OCI-LY3 (cell line): ENCODE measurements around the gene ENHO.

ENCODE experiments used
- H2AFZ ChIP-seq: fragments of 200-600, 300-600 bp; shearing (Covaris generic); 2 replicates; pipeline ENCODE4 v1.6.0; 2014; ENCODE audit warnings: antibody characterized with exemption, low read depth, low read length
- H3K27ac ChIP-seq: fragments of 200-600, 300-600 bp; sonication (generic); 2 replicates; pipeline ENCODE4 v1.5.1; 2014; ENCODE audit warnings: mild to moderate bottlenecking, low read length, moderate library complexity, mixed read lengths
- H3K27me3 ChIP-seq: fragments of 200-600, 300-600 bp; sonication (generic); 2 replicates; pipeline ENCODE4 v1.6.1; 2014; ENCODE audit warnings: low read depth, low read length, mixed read lengths
- H3K36me3 ChIP-seq: fragments of 200-600, 300-600 bp; sonication (generic); replicated peaks from 2 replicates; pipeline ENCODE3; 2014; ENCODE audit warnings: low read depth, low read length, mixed read lengths
- H3K4me1 ChIP-seq: fragments of 300-600, 200-600 bp; sonication (generic); 2 replicates; pipeline ENCODE4 v1.6.1; 2014; ENCODE audit warnings: low read length, mixed read lengths
- H3K4me2 ChIP-seq: fragments of 200-600, 300-600 bp; sonication (generic); 2 replicates; pipeline ENCODE4 v1.6.1; 2014; ENCODE audit warnings: low read length, mixed read lengths
- H3K4me3 ChIP-seq: fragments of 300-600, 200-600 bp; sonication (generic); 2 replicates; pipeline ENCODE4 v1.5.1; 2014; ENCODE audit warnings: antibody characterized with exemption, mild to moderate bottlenecking, low read length, moderate library complexity
- H3K79me2 ChIP-seq: fragments of 300-600, 200-600 bp; shearing (Covaris generic); 2 replicates; pipeline ENCODE4 v1.6.1; 2014; ENCODE audit warnings: mild to moderate bottlenecking, low read length, mixed read lengths
- H3K9ac ChIP-seq: fragments of 300-600, 200-600 bp; shearing (Covaris generic); 2 replicates; pipeline ENCODE4 v1.6.0; 2014; ENCODE audit warnings: mild to moderate bottlenecking, low read length, moderate library complexity
- H3K9me3 ChIP-seq: fragments of 200-600, 300-600 bp; shearing (Covaris generic); 2 replicates; pipeline ENCODE4 v1.6.1; 2014; ENCODE audit warnings: low read length, mixed read lengths; ENCODE audit not compliant: insufficient read depth
- H4K20me1 ChIP-seq: fragments of 200-600, 300-600 bp; sonication (generic); 2 replicates; pipeline ENCODE4 v1.6.1; 2016; ENCODE audit warnings: low read length, mixed read lengths; ENCODE audit not compliant: insufficient read depth
- EZH2phosphoT487 ChIP-seq: fragments of 200-600 bp; shearing (Covaris generic); IDR thresholded peaks from 2 replicates; pipeline ENCODE4 v1.6.1; 2018; ENCODE audit warnings: antibody characterized with exemption, mixed run types, low read depth
- TF ChIP-seq, protein P1 (sequence below): fragments of 200-600, 300-600 bp; sonication (generic); IDR thresholded peaks from 2 replicates; pipeline ENCODE4 v1.5.1; 2014; ENCODE audit warnings: antibody characterized with exemption, low read length, low read depth

ENHO gene

DNA sequence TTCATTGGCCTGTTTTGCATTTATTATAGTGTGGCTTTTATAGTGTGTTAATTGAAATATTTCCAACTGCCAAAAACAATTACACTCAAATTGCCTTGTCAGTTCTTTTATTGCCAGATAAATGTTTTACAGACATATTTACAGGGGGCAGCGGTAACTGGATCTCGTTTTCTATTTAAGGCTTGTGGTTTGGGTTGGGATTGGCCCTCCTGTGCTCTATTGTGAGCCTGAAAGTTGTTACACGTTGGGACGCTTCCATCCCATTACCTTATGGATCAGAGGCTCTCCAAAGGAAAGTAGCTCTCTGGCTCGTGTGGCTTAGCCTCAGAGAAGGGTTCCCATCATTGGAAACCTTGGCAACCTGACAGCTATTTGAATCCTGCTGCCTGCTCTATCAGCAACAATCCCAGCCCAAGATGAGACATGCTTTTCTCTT is 43.3 kb downstream of the ENHO start:
- Histone ChIP-seq H4K20me1 (no peaks in the 10 kb centered on the region), H3K9ac (no peak overlapping the region), H3K27me3 (peaks cover 25% of the 10 kb centered on the region), H3K36me3 (no peaks in the 10 kb centered on the region), H2AFZ (no peak overlapping the region), H3K4me2 (no peak overlapping the region), H3K4me1 (0 out of 2 replicates have a peak, but pooled peaks cover 3% of the 10 kb centered on the region), H3K4me3 (no peak overlapping the region), H3K27ac (no peak overlapping the region), H3K79me2 (no peaks in the 10 kb centered on the region), H3K9me3 (no peaks in the 10 kb centered on the region)
- TF ChIP-seq, protein P1, sequence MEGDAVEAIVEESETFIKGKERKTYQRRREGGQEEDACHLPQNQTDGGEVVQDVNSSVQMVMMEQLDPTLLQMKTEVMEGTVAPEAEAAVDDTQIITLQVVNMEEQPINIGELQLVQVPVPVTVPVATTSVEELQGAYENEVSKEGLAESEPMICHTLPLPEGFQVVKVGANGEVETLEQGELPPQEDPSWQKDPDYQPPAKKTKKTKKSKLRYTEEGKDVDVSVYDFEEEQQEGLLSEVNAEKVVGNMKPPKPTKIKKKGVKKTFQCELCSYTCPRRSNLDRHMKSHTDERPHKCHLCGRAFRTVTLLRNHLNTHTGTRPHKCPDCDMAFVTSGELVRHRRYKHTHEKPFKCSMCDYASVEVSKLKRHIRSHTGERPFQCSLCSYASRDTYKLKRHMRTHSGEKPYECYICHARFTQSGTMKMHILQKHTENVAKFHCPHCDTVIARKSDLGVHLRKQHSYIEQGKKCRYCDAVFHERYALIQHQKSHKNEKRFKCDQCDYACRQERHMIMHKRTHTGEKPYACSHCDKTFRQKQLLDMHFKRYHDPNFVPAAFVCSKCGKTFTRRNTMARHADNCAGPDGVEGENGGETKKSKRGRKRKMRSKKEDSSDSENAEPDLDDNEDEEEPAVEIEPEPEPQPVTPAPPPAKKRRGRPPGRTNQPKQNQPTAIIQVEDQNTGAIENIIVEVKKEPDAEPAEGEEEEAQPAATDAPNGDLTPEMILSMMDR = no peak
- TF ChIP-seq EZH2phosphoT487 = no peak

DNA sequence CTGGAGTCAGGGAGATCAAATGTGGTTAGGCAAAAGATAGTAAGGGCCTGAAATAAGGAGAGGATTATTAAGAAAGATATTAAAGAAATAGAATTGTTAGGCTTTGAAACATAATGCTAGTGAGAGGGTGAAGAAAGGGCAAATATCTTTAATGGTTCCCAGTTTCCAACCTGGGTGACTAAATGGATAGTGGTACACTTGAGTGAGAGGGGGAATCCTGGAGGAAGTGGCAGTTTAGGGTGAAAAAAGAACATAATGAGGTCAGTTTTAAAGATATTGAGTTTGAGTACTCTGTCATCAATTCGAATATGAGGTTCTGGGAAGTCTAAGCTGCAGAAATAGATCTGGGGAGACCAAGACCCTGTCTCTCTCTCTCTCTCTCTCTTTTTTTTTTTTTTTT is 45.2 kb downstream of the ENHO start:
- no peaks in the 10 kb centered on the region for H3K4me1 ChIP-seq
- no peak overlapping the region for H2AFZ ChIP-seq
- no peak overlapping the region for H3K4me2 ChIP-seq
- no peak overlapping the region for H3K27ac ChIP-seq
- H3K36me3 ChIP-seq = no peaks in the 10 kb centered on the region
- no peaks in the 10 kb centered on the region for H4K20me1 ChIP-seq
- TF ChIP-seq EZH2phosphoT487 = no peak
- TF ChIP-seq, protein P1 = no peak
- peaks cover 25% of the 10 kb centered on the region for H3K27me3 ChIP-seq
- H3K9me3 ChIP-seq = no peaks in the 10 kb centered on the region
- H3K9ac ChIP-seq = no peak overlapping the region
- no peaks in the 10 kb centered on the region for H3K79me2 ChIP-seq
- no peak overlapping the region for H3K4me3 ChIP-seq

- Histone ChIP-seq H3K27me3 (peaks cover 25% of the 10 kb centered on the region), H3K4me2 (no peak overlapping the region), H3K36me3 (no peaks in the 10 kb centered on the region), H3K27ac (no peak overlapping the region), H3K9me3 (no peaks in the 10 kb centered on the region), H3K4me3 (no peak overlapping the region), H4K20me1 (no peaks in the 10 kb centered on the region), H2AFZ (no peak overlapping the region), H3K79me2 (no peaks in the 10 kb centered on the region), H3K9ac (no peak overlapping the region), H3K4me1 (no peaks in the 10 kb centered on the region)
- TF ChIP-seq EZH2phosphoT487 = no peak
- TF ChIP-seq, protein P1 = no peak
These were observed 47.7 kb downstream of the ENHO start for GRCh38 chr9:34475097-34475496.
